GM23338 (cell line): ENCODE results near the gene ZNF565. TPM values are rescaled to one million over a fixed set of nuclear protein-coding genes. Genes with fewer than 3 reads are reported as not detected.

Source experiments
- ATAC-seq: fragments of 200-7000 bp; cut with Tn5 transposase; 3 replicates; pipeline ENCODE4 v1.9.1; 2020
- DNase-seq: peaks from one replicate; pipeline ENCODE4 v3.0.0-alpha.2; 2015; ENCODE audit warnings: low spot score
- H2AFZ ChIP-seq: fragments of 200-600 bp; sonication (generic); 2 replicates; pipeline ENCODE4 v1.8.0; 2016; ENCODE audit warnings: antibody characterized with exemption, mild to moderate bottlenecking, moderate library complexity
- H3F3A ChIP-seq: fragments of 200-600 bp; sonication (generic); replicated peaks from 2 replicates; pipeline ENCODE4 v1.8.0; 2017; ENCODE audit warnings: antibody characterized with exemption, mixed run types, low read depth
- H3K27ac ChIP-seq: fragments of 200-600 bp; sonication (generic); 2 replicates; pipeline ENCODE4 v1.6.1; 2016; ENCODE audit warnings: low read depth
- H3K27me3 ChIP-seq: fragments of 200-600 bp; sonication (generic); 2 replicates; pipeline ENCODE4 v1.8.0; 2016; ENCODE audit warnings: mild to moderate bottlenecking, mixed run types, moderate library complexity; ENCODE audit not compliant: insufficient read depth
- H3K36me3 ChIP-seq: fragments of 200-600 bp; sonication (generic); 2 replicates; pipeline ENCODE4 v1.8.0; 2016; ENCODE audit warnings: mild to moderate bottlenecking; ENCODE audit not compliant: insufficient read depth
- H3K4me1 ChIP-seq: fragments of 200-600 bp; sonication (generic); 2 replicates; pipeline ENCODE4 v1.8.0; 2016; ENCODE audit warnings: mild to moderate bottlenecking, moderate library complexity; ENCODE audit not compliant: insufficient read depth
- H3K4me2 ChIP-seq: fragments of 200-600 bp; sonication (generic); 2 replicates; pipeline ENCODE4 v1.7.1; 2017; ENCODE audit warnings: mixed run types
- H3K4me3 ChIP-seq: fragments of 200-600 bp; sonication (generic); 2 replicates; pipeline ENCODE4 v1.6.1; 2016; ENCODE audit warnings: mixed run types
- H3K79me2 ChIP-seq: fragments of 200-600 bp; sonication (generic); replicated peaks from 2 replicates; pipeline ENCODE4 v1.8.0; 2017; ENCODE audit warnings: mild to moderate bottlenecking; ENCODE audit not compliant: insufficient read depth
- H3K9me2 ChIP-seq: fragments of 200-600 bp; sonication (generic); 2 replicates; pipeline ENCODE4 v1.8.0; 2017; ENCODE audit not compliant: insufficient read depth
- H4K20me1 ChIP-seq: fragments of 200-600 bp; sonication (generic); replicated peaks from 2 replicates; pipeline ENCODE4 v1.8.0; 2017; ENCODE audit warnings: mild to moderate bottlenecking; ENCODE audit not compliant: insufficient read depth
- H3K27ac Mint-ChIP-seq: 2 replicates; pipeline ENCODE4 v1.8.0; 2020; ENCODE audit warnings: inconsistent platforms, mild to moderate bottlenecking, moderate library complexity, mixed read lengths
- H3K27me3 Mint-ChIP-seq: 3 replicates; pipeline ENCODE4 v1.8.0; 2022; ENCODE audit warnings: low read depth, mild to moderate bottlenecking, moderate library complexity, mixed read lengths, inconsistent platforms; ENCODE audit not compliant: insufficient read depth, poor library complexity
- H3K36me3 Mint-ChIP-seq: 3 replicates; pipeline ENCODE4 v1.8.0; 2021; ENCODE audit warnings: low read depth, mild to moderate bottlenecking, inconsistent platforms, moderate library complexity, mixed read lengths
- H3K4me1 Mint-ChIP-seq: 3 replicates; pipeline ENCODE4 v1.8.0; 2020; ENCODE audit warnings: mild to moderate bottlenecking, inconsistent platforms, mixed read lengths
- H3K4me3 Mint-ChIP-seq: 3 replicates; pipeline ENCODE4 v1.8.0; 2021; ENCODE audit warnings: moderate library complexity, mild to moderate bottlenecking, inconsistent platforms, mixed read lengths
- H3K9me3 Mint-ChIP-seq: 3 replicates; pipeline ENCODE4 v1.8.0; 2020; ENCODE audit warnings: moderate library complexity, mild to moderate bottlenecking, inconsistent platforms, mixed read lengths
- CREB1 ChIP-seq: fragments of 250-450 bp; sonication (Bioruptor Pico); IDR thresholded peaks from 2 replicates; pipeline ENCODE4 v1.5.0; 2020; ENCODE audit warnings: low read depth, mild to moderate bottlenecking, moderate library complexity
- EZH2 ChIP-seq: fragments of 200-600 bp; sonication (generic); IDR thresholded peaks from one replicate; pipeline ENCODE4 v1.8.0; 2017; ENCODE audit warnings: antibody characterized with exemption, mild to moderate bottlenecking, low read depth; ENCODE audit not compliant: unreplicated experiment
- EZH2phosphoT487 ChIP-seq: fragments of 200-600 bp; sonication (generic); IDR thresholded peaks from one replicate; pipeline ENCODE4 v1.8.1; 2018; ENCODE audit warnings: antibody characterized with exemption; ENCODE audit not compliant: unreplicated experiment
- JUNB ChIP-seq: IDR thresholded peaks from one replicate; pipeline ENCODE4 v1.6.1; 2016; ENCODE audit warnings: antibody characterized with exemption; ENCODE audit not compliant: unreplicated experiment
- NANOG ChIP-seq: IDR thresholded peaks from 2 replicates; pipeline ENCODE4 v1.6.1; 2016; ENCODE audit warnings: antibody characterized with exemption, borderline replicate concordance
- POLR2AphosphoS5 ChIP-seq: IDR thresholded peaks from 2 replicates; pipeline ENCODE4 v1.6.1; 2016; ENCODE audit warnings: antibody characterized with exemption, low read depth
- STAT1 ChIP-seq: IDR thresholded peaks from one replicate; pipeline ENCODE4 v1.6.1; 2016; ENCODE audit warnings: antibody characterized with exemption; ENCODE audit not compliant: unreplicated experiment
- ZNF114 ChIP-seq: fragments of 250-450 bp; sonication (Bioruptor Pico); IDR thresholded peaks from 2 replicates; pipeline ENCODE4 v1.5.0; 2020; ENCODE audit warnings: mild to moderate bottlenecking, moderate library complexity
- ZNF331 ChIP-seq: fragments of 250-450 bp; sonication (Bioruptor Pico); IDR thresholded peaks from 2 replicates; pipeline ENCODE4 v1.5.0; 2020; ENCODE audit warnings: low read depth, mild to moderate bottlenecking, moderate library complexity
- ZNF462 ChIP-seq: fragments of 250-450 bp; sonication (Bioruptor Pico); IDR thresholded peaks from 2 replicates; pipeline ENCODE4 v1.5.0; 2020; ENCODE audit warnings: mild to moderate bottlenecking, moderate library complexity
- polyA plus RNA-seq: library from polyadenylated mRNA; unstranded; fragments of >200 nt; fragmentation: Nextera tagmentation; extraction: Ambion mirVana; gene quantifications from 2 replicates; pipeline ENCODE4 v1.2.1, GENCODE V29; 2016
- total RNA-seq: library from RNA; depleted of rRNA; stranded (reverse); fragments of >200 nt; shearing (Covaris generic); gene quantifications from 2 replicates; pipeline ENCODE4 v1.2.3, GENCODE V29; 2014
- TF ChIP-seq, protein P1 (sequence below), 2 experiments: fragments of 200-600 bp in 1 of 2; sonication (generic) in 1 of 2; conservative IDR thresholded peaks; 2 replicates each; pipeline versions ENCODE4 v1.5.1 to v1.6.1; 2016 to 2017; ENCODE audit warnings: antibody characterized with exemption in 2 of 2, low read depth in 2 of 2, mild to moderate bottlenecking in 2 of 2, moderate library complexity in 1 of 2
- TF ChIP-seq, protein P2 (sequence below): IDR thresholded peaks from one replicate; pipeline ENCODE4 v1.6.1; 2018; ENCODE audit warnings: antibody characterized with exemption; ENCODE audit not compliant: unreplicated experiment
- TF ChIP-seq, protein P3 (sequence below): IDR thresholded peaks from 2 replicates; pipeline ENCODE4 v1.6.1; 2016; ENCODE audit warnings: antibody characterized with exemption

The ZNF565 gene
- total and polyA plus RNA-seq, 2 experiments from 2014 or later, result 2.4 to 3.2 TPM

GRCh38 chr19:36198119-36198518 is 16.3 kb downstream of the ZNF565 start:
- Histone ChIP-seq H3K36me3 (no peaks in the 10 kb centered on the region), H3K27me3 (no peaks in the 10 kb centered on the region), H3K9me2 (no peaks in the 10 kb centered on the region), H3K79me2 (no peaks in the 10 kb centered on the region), H3F3A (no peaks in the 10 kb centered on the region), H3K4me1 (no peaks in the 10 kb centered on the region), H3K4me3 (no peak overlapping the region), H2AFZ (no peak overlapping the region), H3K4me2 (no peak overlapping the region), H4K20me1 (no peaks in the 10 kb centered on the region), H3K27ac (0 out of 2 replicates have a peak overlapping the region, but pooled peaks have one; percentile 26)
- H3K27ac Mint-ChIP-seq, result no peak overlapping the region
- H3K9me3 Mint-ChIP-seq, result no peaks in the 10 kb centered on the region
- H3K4me1 Mint-ChIP-seq, result no peaks in the 10 kb centered on the region
- ATAC-seq, result no peak
- TF ChIP-seq, protein P1, sequence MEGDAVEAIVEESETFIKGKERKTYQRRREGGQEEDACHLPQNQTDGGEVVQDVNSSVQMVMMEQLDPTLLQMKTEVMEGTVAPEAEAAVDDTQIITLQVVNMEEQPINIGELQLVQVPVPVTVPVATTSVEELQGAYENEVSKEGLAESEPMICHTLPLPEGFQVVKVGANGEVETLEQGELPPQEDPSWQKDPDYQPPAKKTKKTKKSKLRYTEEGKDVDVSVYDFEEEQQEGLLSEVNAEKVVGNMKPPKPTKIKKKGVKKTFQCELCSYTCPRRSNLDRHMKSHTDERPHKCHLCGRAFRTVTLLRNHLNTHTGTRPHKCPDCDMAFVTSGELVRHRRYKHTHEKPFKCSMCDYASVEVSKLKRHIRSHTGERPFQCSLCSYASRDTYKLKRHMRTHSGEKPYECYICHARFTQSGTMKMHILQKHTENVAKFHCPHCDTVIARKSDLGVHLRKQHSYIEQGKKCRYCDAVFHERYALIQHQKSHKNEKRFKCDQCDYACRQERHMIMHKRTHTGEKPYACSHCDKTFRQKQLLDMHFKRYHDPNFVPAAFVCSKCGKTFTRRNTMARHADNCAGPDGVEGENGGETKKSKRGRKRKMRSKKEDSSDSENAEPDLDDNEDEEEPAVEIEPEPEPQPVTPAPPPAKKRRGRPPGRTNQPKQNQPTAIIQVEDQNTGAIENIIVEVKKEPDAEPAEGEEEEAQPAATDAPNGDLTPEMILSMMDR (conservative IDR thresholded peaks at IDR 0.05; ENCODE audit: low read depth in 2 of 2), result no peak
- TF ChIP-seq NANOG (no peak), ZNF462 (no peak), POLR2AphosphoS5 (no peak), ZNF114 (CRISPR knock-in tag) (no peak), STAT1 (no peak), ZNF331 (CRISPR knock-in tag) (no peak), JUNB (no peak), EZH2 (no peak), CREB1 (no peak), EZH2phosphoT487 (no peak)
- TF ChIP-seq, protein P2, sequence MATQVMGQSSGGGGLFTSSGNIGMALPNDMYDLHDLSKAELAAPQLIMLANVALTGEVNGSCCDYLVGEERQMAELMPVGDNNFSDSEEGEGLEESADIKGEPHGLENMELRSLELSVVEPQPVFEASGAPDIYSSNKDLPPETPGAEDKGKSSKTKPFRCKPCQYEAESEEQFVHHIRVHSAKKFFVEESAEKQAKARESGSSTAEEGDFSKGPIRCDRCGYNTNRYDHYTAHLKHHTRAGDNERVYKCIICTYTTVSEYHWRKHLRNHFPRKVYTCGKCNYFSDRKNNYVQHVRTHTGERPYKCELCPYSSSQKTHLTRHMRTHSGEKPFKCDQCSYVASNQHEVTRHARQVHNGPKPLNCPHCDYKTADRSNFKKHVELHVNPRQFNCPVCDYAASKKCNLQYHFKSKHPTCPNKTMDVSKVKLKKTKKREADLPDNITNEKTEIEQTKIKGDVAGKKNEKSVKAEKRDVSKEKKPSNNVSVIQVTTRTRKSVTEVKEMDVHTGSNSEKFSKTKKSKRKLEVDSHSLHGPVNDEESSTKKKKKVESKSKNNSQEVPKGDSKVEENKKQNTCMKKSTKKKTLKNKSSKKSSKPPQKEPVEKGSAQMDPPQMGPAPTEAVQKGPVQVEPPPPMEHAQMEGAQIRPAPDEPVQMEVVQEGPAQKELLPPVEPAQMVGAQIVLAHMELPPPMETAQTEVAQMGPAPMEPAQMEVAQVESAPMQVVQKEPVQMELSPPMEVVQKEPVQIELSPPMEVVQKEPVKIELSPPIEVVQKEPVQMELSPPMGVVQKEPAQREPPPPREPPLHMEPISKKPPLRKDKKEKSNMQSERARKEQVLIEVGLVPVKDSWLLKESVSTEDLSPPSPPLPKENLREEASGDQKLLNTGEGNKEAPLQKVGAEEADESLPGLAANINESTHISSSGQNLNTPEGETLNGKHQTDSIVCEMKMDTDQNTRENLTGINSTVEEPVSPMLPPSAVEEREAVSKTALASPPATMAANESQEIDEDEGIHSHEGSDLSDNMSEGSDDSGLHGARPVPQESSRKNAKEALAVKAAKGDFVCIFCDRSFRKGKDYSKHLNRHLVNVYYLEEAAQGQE, result no peak
- TF ChIP-seq, protein P3, sequence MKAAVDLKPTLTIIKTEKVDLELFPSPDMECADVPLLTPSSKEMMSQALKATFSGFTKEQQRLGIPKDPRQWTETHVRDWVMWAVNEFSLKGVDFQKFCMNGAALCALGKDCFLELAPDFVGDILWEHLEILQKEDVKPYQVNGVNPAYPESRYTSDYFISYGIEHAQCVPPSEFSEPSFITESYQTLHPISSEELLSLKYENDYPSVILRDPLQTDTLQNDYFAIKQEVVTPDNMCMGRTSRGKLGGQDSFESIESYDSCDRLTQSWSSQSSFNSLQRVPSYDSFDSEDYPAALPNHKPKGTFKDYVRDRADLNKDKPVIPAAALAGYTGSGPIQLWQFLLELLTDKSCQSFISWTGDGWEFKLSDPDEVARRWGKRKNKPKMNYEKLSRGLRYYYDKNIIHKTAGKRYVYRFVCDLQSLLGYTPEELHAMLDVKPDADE, result no peak
- no peak overlapping the region for H3K4me3 Mint-ChIP-seq
- no peak for DNase-seq
- H3K27me3 Mint-ChIP-seq, result no peaks in the 10 kb centered on the region
- peaks cover 3% of the 10 kb centered on the region; the same call in 2 of the 3 replicates for H3K36me3 Mint-ChIP-seq
